ENCODE measurements around the gene HDDC2.

DNA sequence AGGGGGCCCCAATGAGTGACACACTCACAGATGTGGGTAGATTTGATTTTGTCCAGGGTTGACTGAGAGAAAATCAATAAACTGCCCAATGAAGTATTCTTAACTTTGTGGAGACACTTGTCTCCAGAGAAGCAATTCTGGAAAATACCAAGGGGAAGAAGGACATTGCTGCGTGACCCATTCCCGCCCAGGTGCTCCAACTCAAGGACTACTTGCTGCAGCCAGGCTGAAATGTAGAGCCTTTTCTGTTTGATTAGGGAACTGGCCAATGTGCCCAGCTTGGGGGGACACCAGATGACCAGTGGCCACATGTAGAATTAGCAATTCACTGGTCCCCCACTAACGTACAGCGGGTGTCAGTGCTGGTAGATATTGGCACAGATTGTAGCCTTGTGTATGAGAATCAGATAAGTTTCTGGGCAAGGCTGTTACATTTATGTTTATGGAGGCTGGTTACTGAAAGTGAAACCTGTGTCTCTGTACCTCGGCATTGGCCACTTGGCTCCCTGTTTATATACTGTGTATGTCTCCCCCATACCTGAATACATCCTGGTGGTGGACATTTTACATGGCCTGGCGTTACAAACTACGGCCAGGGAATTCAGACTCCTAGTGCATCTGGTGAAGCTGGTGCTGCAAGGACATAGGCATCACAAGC is 32.3 kb downstream of the HDDC2 start:
- TF ChIP-seq, protein P1, sequence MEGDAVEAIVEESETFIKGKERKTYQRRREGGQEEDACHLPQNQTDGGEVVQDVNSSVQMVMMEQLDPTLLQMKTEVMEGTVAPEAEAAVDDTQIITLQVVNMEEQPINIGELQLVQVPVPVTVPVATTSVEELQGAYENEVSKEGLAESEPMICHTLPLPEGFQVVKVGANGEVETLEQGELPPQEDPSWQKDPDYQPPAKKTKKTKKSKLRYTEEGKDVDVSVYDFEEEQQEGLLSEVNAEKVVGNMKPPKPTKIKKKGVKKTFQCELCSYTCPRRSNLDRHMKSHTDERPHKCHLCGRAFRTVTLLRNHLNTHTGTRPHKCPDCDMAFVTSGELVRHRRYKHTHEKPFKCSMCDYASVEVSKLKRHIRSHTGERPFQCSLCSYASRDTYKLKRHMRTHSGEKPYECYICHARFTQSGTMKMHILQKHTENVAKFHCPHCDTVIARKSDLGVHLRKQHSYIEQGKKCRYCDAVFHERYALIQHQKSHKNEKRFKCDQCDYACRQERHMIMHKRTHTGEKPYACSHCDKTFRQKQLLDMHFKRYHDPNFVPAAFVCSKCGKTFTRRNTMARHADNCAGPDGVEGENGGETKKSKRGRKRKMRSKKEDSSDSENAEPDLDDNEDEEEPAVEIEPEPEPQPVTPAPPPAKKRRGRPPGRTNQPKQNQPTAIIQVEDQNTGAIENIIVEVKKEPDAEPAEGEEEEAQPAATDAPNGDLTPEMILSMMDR (IDR thresholded peaks at IDR 0.05) = peak in 1 of 6 experiments; percentile 4
- no peak for TF ChIP-seq POLR2A (IDR thresholded peaks at IDR 0.05)

All from Peyer's patch (tissue), 4 donors.